ENCODE data around the gene PIM3. TPM values are rescaled to one million over a fixed set of nuclear protein-coding genes. Genes with fewer than 3 reads are reported as not detected.
"Not testable (repeated sequence)": the region's sequence is repeated elsewhere in the genome, so short reads cannot be mapped to it uniquely, and the experiment has no call there.

PIM3 gene
- polyA plus RNA-seq, 3 donors, result 60.3 to 225 (median 87.5) TPM

GRCh38 chr22:49971232-49972162, 10.9 kb downstream of the PIM3 start:
- WGBS, 3 donors, result 9 to 17% (median 9%) methylated on average over 54 to 74 of the region's 81 CpGs
- no peak overlapping the region for H3K27ac ChIP-seq (ENCODE audit: low read depth, low read length)

DNA sequence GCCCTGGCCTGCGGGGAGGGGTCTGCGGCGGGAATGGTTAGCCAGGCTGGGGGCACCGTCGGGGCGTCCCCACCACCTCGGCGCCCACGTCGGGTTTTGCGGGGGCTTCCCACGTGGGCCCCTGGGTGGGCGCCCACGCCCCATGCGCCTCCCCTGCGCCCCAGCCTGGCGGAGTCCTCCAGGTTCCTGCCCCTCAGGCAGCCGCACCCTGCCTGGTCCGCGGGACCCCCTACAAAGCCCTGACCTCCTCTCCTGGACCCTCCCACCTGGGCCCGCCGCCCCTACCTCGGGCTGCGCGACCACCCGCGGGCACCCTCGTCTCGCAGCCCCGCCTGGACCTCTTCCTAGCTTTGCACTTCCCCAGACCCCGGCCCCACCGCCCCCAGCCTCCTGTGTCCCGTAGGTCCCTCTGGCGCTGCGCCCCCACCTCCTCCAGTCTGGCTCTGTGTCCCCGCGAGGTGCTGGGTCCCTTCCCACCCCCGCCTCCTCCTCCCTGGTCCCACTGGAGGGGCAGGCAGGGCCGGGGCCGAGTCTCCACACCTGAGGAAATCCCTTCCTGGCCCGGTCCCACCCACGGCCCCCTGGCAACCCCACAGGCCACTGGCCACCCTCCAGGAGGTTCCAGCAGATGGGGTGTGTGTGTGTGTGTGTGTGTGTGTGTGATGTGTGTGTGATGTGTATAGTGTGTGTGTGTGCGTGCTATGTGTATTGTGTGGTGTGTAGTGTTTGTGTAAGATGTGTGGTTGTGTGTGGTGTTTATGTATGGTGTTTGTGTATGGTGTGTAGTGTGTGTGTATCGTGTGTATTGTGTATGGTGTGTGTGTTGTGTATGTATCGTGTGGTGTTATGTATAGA, 11.8 kb downstream of the PIM3 start:
- WGBS, 3 donors, result 51 to 58% (median 57%) methylated on average over 31 to 45 of the region's 45 CpGs
- no peak overlapping the region for H3K27ac ChIP-seq (ENCODE audit: low read depth, low read length)

DNA sequence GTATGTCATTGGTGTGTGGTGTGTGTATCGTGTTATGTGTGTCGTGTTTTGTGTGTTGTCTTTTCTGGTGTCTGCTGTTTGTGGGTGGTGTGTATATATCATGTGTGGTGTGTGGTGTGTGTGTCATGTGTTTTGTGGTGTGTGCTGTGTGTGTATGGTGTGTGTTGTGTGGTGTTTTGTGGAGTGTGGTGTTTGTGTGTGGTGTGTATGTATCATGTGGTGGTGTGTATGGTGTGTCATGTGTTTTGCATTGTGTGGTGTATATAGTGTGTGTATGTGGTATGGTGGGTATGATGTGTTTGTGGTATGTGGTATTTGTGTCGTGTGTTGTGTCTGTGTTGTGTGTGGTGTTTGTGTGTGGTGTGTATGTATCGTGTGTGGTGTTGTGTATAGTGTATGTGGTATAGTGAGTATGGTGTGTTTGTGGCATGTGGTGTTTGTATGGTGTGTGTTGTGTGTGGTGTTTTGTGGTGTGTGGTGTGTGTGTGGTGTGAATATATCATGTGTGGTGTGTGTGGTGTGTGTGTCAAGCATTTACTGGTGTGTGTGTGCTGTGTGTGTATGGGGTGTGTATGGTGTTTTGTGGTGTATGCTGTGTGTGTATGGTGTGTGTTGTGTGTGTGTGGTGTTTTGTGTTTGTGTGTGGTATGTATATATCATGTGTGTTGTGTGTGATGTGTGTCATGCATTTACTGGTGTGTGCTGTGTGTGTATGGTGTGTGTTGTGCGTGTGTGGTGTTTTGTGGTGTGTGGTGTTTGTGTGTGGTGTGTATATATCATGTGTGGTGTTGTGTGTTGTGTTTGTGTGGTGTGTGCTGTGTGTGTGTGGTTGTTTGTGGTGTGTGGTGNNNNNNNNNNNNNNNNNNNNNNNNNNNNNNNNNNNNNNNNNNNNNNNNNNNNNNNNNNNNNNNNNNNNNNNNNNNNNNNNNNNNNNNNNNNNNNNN, 12.7 kb downstream of the PIM3 start:
- WGBS, 3 donors, result 88 to 92% (median 90%) methylated on average over 5 of the region's 5 CpGs
- H3K27ac ChIP-seq (ENCODE audit: low read depth, low read length), result no peak overlapping the region

DNA sequence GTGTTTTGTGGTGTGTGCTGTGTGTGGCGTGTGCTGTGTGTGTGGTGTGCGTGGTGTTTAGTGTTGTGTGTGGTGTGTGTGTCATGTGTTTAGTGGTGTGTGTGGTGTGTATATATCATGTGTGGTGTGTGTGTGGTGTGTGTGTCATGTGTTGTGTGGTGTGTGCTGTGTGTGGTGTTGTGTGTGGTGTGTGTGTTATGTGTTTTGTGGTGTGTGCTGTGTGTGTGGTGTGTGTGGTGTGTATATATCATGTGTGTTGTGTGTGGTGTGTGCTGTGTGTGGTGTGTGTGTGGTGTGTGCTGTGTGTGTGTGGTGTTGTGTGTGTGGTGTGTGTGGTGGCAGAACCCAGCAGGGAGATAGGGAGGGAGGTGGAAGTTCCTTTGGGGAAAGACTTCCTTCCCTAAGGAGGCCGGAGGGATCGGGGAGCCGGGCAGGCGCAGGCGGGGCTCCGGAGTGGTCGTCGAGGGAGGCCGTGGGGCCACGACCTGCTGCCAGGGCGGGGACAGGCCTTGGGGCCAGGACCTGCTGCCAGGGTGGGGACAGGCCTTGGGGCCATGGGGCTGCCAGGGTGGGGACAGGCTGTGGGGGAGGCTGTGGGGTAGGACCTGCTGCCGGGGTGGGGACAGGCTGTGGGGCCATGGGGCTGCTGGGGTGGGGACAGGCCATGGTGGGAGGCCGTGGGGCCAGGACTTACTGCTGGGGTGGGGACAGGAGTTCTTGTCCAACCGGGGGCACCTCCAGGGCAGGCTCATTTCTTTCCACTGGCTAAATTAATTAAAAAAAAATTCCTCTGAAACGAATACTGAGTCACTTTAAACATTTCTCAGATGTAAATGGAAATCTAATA, 15.2 kb downstream of the PIM3 start:
- no peak overlapping the region for H3K27ac ChIP-seq (ENCODE audit: low read depth, low read length)

GRCh38 chr22:49976439-49977175, 16.0 kb downstream of the PIM3 start:
- H3K27ac ChIP-seq (ENCODE audit: low read depth, low read length), result no peak overlapping the region
- WGBS, 3 donors, result 56 to 76% (median 61%) methylated on average over 15 of the region's 15 CpGs

More for the DNA sequence above, 15.2 kb downstream of the PIM3 start:
- 28 to 56% (median 31%) methylated on average over 17 of the region's 17 CpGs for WGBS, 3 donors

GRCh38 chr22:49977578-49977977, 17.0 kb downstream of the PIM3 start:
- H3K27ac ChIP-seq (ENCODE audit: low read depth, low read length), result no peak overlapping the region
- 81 to 90% (median 86%) methylated on average over 14 of the region's 14 CpGs for WGBS, 3 donors

DNA sequence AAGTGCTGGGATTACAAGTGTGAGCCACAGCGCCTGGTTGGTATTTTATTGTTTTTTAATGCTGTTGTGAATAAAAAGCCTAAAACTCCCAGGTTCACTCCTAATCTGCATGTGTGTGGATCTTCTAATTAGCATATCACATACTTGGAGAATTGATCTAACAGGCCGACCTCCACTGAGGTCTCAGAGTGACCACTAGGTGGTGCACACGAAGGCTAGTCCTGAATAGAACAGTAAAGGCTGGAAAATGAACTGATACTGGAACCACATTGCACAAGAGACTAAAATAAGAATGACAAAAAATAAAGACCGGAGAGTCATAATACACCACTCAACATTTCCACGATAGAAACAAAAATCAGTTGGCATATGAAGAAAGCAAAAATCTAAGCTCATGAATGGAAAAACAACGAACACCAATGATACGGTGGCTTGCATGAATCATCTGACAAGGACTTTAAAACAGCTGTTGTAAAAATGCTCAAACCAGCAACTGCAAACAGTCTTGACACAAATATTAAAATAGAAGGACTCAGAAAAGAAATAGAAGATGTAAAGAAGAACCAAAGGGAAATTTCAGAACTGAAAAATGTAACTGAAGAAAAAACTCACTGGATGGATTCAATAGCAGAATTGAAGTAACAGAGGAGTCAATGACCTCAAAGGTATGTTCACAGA, 19.2 kb downstream of the PIM3 start:
- H3K27ac ChIP-seq (ENCODE audit: low read depth, low read length), result no peak overlapping the region
- 56 to 61% (median 60%) methylated on average over 7 of the region's 7 CpGs for WGBS, 3 donors

DNA sequence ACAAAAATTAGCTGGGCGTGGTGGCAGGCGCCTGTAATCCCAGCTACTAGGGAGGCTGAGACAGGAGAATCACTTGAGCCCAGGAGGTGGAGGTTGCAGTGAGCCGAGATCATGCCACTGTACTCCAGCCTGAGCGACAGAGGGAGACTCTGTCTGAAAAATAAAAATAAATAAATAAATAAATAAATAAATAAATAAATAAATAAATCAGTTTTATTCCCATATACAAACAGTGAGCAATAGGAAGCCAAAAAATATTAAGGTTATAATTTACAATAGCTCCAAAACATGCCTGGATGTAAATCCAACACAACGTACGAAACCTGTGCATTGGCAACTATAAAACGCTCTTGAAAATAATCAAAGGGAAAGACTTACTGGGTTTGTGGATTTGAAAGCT, 21.2 kb downstream of the PIM3 start:
- H3K27ac ChIP-seq (ENCODE audit: low read depth, low read length), result not testable (repeated sequence)
- WGBS, 3 donors, result 96 to 97% (median 97%) methylated on average over 7 of the region's 7 CpGs

DNA sequence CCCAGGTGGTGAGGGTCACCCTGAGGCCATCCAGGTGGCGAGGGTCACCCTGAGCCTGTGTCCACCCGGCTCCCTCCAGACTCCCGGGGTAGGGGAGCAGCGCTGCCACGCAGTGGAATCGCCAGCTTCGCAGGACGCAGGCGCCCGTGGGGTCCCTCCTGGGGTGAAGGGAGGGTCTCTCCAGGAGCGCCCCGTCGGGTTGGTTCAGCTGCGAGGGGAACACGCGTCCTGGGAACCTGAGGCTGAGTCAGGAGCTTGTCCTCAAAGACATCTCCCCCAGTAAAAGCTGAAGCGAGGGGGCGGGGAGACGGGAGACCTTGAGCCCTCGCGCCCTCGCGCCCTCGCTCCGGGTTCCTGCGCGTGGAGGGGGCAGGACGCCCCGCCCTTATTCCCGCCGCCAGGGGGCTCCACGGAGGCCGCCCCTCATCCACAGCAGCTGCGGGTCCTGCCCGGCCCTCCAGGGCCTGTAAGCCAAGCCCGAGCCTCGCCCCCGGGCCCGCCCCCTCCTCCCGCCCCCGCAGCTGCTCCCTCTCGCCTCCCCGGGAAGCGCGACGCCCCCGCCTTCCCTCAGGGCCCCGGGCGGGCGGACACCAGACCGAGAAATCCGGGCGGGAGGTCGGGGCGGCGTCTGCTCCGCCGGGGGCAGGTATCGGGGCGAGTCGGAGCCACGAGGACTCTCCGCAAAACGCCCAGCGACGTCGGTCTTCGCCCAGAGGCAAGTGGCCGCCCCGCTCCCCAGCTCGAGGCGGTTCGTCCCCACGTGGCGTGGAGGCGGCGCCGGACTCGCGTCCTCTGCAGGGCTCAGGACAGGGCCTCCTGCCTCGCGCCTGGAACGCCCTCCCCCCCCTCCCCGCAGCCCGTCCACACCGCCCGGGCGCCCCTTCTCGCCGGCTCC, 22.8 kb downstream of the PIM3 start:
- WGBS, 3 donors, result 12 to 14% (median 13%) methylated on average over 56 to 90 of the region's 90 CpGs
- no peak overlapping the region for H3K27ac ChIP-seq (ENCODE audit: low read depth, low read length)

DNA sequence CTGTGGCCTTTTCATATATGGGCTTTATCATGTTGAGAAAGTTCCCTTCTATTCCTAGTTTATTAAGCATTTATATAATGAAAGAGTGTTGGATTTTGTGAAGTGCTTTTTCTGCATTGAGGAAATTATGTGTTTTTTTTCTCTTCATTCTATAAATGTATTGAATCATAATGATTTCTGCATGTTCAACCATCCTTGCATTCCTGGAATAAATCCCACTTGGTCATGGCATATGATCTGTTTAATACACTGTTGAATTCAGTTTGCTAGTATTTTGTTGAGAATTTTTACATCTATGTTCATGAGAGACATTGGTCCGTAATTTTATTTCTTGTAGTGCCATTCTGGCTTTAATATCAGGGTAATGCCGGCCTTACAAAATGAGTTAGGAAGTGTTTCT, 25.8 kb downstream of the PIM3 start:
- no peak overlapping the region for H3K27ac ChIP-seq (ENCODE audit: low read depth, low read length)
- WGBS, 3 donors, result 95 to 99% (median 96%) methylated on average over 2 of the region's 2 CpGs

- H3K27ac ChIP-seq (ENCODE audit: low read depth, low read length), result not testable (repeated sequence)
- WGBS, 3 donors, result 94 to 95% (median 95%) methylated on average over 24 of the region's 24 CpGs
Observed at GRCh38 chr22:49989826-49990225, 29.3 kb downstream of the PIM3 start.

DNA sequence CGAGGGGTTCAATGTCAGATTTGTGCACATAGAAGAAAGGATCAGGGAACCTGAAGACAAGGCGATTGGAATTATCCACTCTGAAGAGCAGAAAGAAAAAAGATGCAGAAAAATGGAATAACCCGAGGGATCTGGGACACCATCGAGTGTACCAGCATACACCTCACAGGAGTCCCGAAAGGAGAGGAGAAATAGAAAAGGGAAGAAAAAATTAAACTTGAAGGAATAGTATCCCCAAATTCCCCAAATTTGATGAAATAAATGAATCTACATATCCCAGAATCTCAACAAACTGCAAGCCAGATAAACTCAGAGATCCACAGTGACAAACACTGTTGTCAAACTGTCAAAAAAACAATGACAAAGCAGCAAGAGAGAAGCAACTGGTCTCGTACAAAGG, 30.6 kb downstream of the PIM3 start:
- no peak overlapping the region for H3K27ac ChIP-seq (ENCODE audit: low read depth, low read length)
- 88 to 93% (median 93%) methylated on average over 6 of the region's 6 CpGs for WGBS, 3 donors

DNA sequence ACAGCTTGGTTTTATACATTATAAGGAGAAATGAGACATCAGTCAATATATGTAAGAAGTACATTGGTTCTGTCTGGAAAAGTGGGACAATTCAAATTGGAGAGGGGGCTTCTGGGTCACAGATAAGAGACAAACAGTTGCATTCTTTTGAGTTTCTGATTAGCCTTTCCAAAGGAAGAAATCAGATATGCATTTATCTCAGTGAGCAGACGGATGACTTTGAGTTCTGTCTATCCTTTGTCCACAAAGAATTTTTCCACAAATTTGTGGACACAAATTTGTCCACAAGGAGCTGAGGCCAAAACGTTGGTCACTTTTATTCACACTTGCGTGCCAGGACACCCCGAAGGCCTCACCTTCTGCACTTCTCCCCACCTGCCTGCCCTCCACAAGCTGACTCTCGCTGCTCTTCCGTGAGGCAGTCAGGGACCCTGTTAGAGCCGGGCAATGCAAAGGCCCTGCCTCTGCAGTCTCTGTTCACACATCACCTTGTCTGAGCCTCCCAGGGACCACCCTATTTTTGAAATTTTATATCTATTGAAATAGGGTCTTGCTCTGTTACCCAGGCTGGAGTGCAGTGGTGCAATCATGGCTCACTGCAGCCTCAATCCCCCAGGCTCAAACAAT, 31.4 kb downstream of the PIM3 start:
- H3K27ac ChIP-seq (ENCODE audit: low read depth, low read length), result no peak overlapping the region
- 88 to 92% (median 89%) methylated on average over 7 of the region's 7 CpGs for WGBS, 3 donors

GRCh38 chr22:49992921-49993648, 32.5 kb downstream of the PIM3 start:
- no peak overlapping the region for H3K27ac ChIP-seq (ENCODE audit: low read depth, low read length)
- 29 to 39% (median 35%) methylated on average over 23 of the region's 23 CpGs for WGBS, 3 donors
